Omental fat pad (tissue), 4 donors: ENCODE data around the gene WDR81. TPM values are rescaled to one million over a fixed set of nuclear protein-coding genes. Genes with fewer than 3 reads are reported as not detected.
"Not testable (repeated sequence)": the region's sequence is repeated elsewhere in the genome, so short reads cannot be mapped to it uniquely, and the experiment has no call there.

Experiments
- ATAC-seq: fragments of 150-250 bp; one replicate; pipeline ENCODE4 v1.9.1; 2016; ENCODE audit warnings: mild to moderate bottlenecking, moderate library complexity; ENCODE audit not compliant: low FRiP score
- DNase-seq: peaks from one replicate; pipeline ENCODE4 v3.0.0-alpha.2; 2019; ENCODE audit warnings: low spot score
- total RNA-seq, 4 donors: library from RNA; depleted of rRNA; stranded (reverse); fragments of >200 nt; gene quantifications; one replicate each; pipeline ENCODE4 v1.1.0, GENCODE V29; 2016
- TF ChIP-seq, protein P1 (sequence below), 3 donors: fragments of 450-650 bp; IDR thresholded peaks; one replicate each; pipeline ENCODE4 v1.5.1; 2016 to 2017; ENCODE audit warnings: antibody characterized with exemption in 3 of 3, mild to moderate bottlenecking in 3 of 3, moderate library complexity in 2 of 3

The WDR81 gene
- total RNA-seq, 4 donors from 2014 or later: 39.2 to 71.1 (median 49.8) TPM

DNA sequence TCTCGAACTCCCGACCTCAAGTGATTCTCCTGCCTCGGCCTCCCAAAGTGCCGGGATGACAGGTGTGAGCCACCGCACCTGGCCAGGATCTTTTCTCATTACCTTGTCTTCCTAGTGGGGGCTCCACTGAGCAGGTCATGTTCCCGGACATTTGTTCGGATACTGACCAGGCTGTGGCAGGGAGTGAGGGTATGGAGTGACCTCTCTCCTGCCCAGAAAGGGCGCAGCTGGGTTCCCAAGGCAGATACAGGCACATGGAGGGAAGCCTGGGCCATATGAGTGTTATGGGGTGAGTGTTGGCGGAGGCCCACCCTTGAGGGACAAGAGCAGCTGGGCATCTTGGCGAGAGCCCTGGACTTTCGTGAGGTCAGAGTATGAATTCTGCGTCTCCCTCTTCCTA, 42.9 kb downstream of the WDR81 start:
- TF ChIP-seq, protein P1, sequence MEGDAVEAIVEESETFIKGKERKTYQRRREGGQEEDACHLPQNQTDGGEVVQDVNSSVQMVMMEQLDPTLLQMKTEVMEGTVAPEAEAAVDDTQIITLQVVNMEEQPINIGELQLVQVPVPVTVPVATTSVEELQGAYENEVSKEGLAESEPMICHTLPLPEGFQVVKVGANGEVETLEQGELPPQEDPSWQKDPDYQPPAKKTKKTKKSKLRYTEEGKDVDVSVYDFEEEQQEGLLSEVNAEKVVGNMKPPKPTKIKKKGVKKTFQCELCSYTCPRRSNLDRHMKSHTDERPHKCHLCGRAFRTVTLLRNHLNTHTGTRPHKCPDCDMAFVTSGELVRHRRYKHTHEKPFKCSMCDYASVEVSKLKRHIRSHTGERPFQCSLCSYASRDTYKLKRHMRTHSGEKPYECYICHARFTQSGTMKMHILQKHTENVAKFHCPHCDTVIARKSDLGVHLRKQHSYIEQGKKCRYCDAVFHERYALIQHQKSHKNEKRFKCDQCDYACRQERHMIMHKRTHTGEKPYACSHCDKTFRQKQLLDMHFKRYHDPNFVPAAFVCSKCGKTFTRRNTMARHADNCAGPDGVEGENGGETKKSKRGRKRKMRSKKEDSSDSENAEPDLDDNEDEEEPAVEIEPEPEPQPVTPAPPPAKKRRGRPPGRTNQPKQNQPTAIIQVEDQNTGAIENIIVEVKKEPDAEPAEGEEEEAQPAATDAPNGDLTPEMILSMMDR (IDR thresholded peaks at IDR 0.05): no peak
- no peak for DNase-seq
- ATAC-seq: no peak

DNA sequence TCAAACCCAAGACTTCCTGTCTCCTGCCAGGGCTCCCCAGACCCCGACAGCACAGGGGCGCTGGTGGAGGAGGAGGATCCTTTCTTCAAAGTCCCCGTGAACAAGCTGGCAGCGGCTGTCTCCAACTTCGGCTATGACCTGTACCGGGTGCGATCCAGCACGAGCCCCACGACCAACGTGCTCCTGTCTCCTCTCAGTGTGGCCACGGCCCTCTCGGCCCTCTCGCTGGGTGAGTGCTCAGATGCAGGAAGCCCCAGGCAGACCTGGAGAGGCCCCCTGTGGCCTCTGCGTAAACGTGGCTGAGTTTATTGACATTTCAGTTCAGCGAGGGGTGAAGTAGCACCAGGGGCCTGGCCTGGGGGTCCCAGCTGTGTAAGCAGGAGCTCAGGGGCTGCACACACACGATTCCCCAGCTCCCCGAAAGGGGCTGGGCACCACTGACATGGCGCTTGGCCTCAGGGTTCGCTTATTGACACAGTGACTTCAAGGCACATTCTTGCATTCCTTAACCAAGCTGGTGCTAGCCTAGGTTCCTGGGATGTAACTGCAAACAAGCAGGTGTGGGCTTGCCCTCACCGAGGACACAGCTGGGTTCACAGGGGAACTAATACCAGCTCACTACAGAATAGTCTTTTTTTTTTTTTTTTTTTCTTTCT, 45.4 kb downstream of the WDR81 start:
- TF ChIP-seq, protein P1 (IDR thresholded peaks at IDR 0.05): no peak
- no peak for ATAC-seq
- DNase-seq: no peak

DNA sequence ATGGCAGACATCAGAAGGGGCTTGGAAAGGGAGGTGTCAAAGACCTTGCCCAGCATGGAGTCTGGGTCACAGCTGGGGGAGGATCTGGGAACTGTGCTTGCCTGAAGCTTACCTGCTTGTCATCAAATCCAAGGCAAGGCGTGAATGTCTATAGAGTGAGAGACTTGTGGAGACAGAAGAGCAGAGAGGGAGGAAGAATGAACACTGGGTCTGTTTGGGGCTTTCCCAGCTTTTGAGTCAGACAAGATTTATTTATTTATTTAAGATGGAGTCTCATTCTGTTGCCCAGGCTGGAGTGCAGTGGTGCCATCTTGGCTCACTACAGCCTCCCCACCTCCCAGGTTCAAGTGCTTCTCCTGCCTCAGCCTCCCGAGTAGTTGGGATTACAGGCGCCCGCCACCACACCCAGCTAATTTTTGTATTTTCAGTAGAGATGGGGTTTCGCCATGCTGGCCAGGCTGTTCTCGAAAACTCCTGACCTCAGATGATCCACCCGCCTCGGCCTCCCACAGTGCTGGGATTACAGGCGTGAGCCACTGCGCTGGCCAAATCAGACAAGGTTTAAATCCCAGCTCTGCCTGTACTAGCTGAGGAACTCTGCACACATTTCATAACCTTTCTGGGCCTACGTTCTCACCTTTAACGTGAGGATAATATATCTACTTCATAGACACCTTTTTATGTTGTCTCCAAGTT, 48.6 kb downstream of the WDR81 start:
- not testable (repeated sequence) for DNase-seq
- peak; percentile 39 for ATAC-seq

DNA sequence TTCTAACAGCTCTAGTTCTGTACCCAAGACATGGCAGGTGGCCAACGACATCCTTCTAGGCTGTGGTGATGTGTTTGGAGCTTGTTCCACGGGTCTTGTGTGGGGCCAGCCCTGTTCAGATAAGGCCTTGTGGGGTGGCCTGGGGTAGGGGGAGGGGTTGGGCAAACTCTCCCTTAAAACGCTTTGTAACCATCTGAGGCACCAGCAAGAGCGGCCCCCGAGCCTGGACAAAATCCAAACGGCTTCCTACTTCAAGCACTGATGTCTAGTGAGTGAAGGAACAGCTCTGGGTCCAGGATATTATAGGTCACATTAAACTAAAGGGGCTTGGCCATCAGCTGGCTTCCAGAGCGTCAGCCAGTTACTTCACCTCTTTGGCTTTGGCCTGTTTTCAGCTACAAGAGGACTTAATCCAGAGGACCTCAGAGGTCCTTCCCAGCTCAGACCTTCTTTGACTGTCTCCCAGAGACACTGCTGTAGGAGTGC, 49.2 kb downstream of the WDR81 start:
- DNase-seq (no peak), ATAC-seq (no peak)

DNA sequence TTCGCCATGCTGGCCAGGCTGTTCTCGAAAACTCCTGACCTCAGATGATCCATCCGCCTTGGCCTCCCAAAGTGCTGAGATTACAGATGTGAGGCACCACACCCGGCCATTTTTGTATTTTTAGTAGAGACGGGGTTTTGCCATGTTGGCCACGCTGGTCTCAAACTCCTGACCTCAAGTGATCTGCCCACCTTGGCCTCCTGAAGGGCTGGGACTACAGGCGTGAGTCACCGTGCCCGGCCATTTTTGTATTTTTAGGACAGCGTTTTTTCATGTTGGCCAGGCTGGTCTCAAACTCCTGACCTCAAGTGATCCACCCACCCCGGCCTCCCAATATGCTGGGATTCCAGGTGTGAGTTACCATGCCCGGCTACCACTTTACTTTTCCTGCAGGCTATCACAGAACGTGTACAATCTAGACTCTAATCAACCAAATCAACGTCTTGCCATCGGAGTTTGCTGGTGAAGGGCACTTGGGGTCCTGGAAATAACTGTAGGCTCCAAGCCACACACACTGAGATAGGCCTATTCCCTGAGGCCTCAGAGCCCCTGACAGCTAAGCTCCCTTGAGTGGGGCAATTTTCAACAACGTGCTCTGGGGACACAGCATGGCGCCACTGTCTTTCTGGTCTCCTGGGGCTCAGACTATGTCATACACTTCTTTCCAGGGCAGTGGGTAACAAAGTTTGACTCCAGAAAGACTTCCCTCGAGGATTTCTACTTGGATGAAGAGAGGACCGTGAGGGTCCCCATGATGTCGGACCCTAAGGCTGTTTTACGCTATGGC, 50.1 kb downstream of the WDR81 start:
- DNase-seq: no peak
- no peak for ATAC-seq
- TF ChIP-seq, protein P1 (IDR thresholded peaks at IDR 0.05): no peak

More for the DNA sequence above, 49.2 kb downstream of the WDR81 start:
- TF ChIP-seq, protein P1 (IDR thresholded peaks at IDR 0.05): no peak

DNA sequence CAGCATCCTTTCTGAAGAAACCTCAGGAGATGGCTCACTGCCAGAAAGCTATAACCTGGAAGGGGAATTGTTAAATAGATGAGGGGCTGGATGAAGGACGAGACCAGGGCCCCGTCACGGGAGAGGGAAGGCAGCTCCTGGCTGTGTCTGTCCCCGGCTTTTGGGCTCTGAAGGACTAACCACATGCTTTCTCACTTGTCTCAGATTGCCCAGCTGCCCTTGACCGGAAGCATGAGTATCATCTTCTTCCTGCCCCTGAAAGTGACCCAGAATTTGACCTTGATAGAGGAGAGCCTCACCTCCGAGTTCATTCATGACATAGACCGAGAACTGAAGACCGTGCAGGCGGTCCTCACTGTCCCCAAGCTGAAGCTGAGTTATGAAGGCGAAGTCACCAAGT, 51.8 kb downstream of the WDR81 start:
- DNase-seq (no peak), ATAC-seq (no peak)
- TF ChIP-seq, protein P1 (IDR thresholded peaks at IDR 0.05): no peak

DNA sequence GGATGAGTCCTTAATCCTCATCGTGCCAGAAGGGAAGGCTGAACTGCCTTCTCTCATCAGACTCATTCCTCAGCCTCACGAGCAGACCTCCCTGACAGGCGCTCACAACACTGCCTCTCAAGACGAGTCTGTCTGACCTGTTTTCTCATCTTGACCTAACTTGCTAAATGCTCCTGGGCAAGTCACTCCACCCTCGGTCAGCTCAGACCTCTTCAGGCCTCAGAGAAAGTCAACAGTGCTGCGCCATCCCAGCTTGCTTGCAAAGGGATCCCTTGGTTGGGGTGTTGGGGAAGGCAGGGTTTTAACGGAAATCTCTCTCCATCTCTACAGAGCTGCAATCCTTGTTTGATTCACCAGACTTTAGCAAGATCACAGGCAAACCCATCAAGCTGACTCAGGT, 52.4 kb downstream of the WDR81 start:
- DNase-seq (no peak), ATAC-seq (no peak)
- TF ChIP-seq, protein P1 (IDR thresholded peaks at IDR 0.05): no peak
